HFFc6 (cell line): ENCODE data around the gene TOR2A. TPM values are rescaled to one million over a fixed set of nuclear protein-coding genes. Genes with fewer than 3 reads are reported as not detected.
"Not testable (repeated sequence)": the region's sequence is repeated elsewhere in the genome, so short reads cannot be mapped to it uniquely, and the experiment has no call there.

ENCODE experiments used
- DNase-seq: peaks from one replicate; pipeline ENCODE4 v3.0.0-alpha.2; 2018
- H3K27ac Mint-ChIP-seq: 2 replicates; pipeline ENCODE4 v1.8.0; 2020; ENCODE audit warnings: mild to moderate bottlenecking, mixed read lengths
- H3K27me3 Mint-ChIP-seq: 2 replicates; pipeline ENCODE4 v1.8.0; 2021; ENCODE audit warnings: mild to moderate bottlenecking, moderate library complexity, mixed read lengths; ENCODE audit not compliant: insufficient read depth
- H3K36me3 Mint-ChIP-seq: 2 replicates; pipeline ENCODE4 v1.8.0; 2021; ENCODE audit warnings: low read depth, mixed read lengths
- H3K4me1 Mint-ChIP-seq: 2 replicates; pipeline ENCODE4 v1.8.0; 2020; ENCODE audit warnings: low read depth, mixed read lengths
- H3K4me3 Mint-ChIP-seq: 2 replicates; pipeline ENCODE4 v1.8.0; 2020; ENCODE audit warnings: mild to moderate bottlenecking, moderate library complexity, mixed read lengths
- H3K9me3 Mint-ChIP-seq: 2 replicates; pipeline ENCODE4 v1.8.0; 2020; ENCODE audit warnings: mild to moderate bottlenecking, mixed read lengths
- long read RNA-seq: library from polyadenylated mRNA; unstranded; transcript quantifications from one replicate; pipeline ENCODE4 v2.0.0, GENCODE V29; 2019
- total RNA-seq, 6 experiments: library from RNA; stranded (reverse); fragmentation: NEBNext Ultra II Directional; extraction: Animal tissue kit (Norgen Biotek cat#: 25700); gene quantifications; 2 replicates in 1 of 6; 3 replicates in 5 of 6; pipeline ENCODE4 v1.2.3, GENCODE V29; 2021
- TF ChIP-seq, protein P1 (sequence below): fragments of 200-600 bp; sonication (generic); IDR thresholded peaks from 2 replicates; pipeline ENCODE4 v1.5.0; 2021; ENCODE audit warnings: antibody characterized with exemption, mild to moderate bottlenecking

Gene TOR2A
- total RNA-seq, result 1 to 10 TPM; 6.6 to 8.3 (median 8.1) TPM
- long read RNA-seq, transcript TOR2A-203 (5 exons, 1,523 nt), result major isoform, 8 of 15 reads
- long read RNA-seq, partial matches to known transcripts, result 1 of 15 reads
- long read RNA-seq, other reads (novel, unspliced or antisense), result 0 of 15 reads

DNA sequence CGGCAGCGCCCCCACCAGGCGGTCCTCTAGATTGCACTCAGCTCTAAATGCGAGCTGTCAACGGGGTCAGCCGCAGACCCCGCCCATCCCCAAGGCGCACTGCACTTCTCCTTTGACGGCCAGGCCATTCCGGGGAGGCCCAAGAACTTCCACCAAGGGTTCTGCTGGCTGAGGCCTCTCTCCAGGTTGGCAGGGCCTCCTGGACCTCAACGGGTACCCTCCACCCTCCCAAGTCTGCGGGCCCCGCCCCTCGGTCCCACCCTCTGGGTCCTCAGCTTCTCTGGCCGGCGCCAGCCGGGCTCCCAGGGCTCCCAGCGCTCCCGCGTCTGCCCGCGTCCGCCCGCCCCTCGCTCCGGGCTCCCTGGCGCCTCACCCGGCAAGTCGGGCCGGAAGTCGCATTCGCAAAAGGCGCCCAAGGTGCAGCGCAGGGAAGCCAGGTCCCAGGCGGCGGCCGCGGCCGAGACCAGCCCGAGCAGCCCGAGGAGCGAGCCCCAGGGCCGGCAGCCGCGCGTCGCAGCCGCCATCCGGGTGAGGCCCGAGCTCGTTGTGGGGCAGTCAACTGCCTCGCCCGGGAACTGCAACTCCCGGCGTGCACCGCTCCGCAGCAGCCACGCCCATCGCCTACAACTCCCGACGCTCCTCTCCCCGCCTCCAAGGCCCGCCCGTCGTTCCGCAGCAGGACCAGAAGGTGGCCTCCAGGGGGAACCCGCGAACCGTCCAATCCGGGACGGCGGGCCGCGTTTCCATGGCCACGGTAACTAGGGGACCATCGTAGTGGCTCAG lies at the start of gene TOR2A:
Gene TOR2A, minus strand, starts transcription at position 548 of the 783 bp plus-strand sequence. Its CDS starts 24 bp downstream, at position 524.
- no peaks in the 10 kb centered on the region for H3K36me3 Mint-ChIP-seq
- TF ChIP-seq, protein P1, sequence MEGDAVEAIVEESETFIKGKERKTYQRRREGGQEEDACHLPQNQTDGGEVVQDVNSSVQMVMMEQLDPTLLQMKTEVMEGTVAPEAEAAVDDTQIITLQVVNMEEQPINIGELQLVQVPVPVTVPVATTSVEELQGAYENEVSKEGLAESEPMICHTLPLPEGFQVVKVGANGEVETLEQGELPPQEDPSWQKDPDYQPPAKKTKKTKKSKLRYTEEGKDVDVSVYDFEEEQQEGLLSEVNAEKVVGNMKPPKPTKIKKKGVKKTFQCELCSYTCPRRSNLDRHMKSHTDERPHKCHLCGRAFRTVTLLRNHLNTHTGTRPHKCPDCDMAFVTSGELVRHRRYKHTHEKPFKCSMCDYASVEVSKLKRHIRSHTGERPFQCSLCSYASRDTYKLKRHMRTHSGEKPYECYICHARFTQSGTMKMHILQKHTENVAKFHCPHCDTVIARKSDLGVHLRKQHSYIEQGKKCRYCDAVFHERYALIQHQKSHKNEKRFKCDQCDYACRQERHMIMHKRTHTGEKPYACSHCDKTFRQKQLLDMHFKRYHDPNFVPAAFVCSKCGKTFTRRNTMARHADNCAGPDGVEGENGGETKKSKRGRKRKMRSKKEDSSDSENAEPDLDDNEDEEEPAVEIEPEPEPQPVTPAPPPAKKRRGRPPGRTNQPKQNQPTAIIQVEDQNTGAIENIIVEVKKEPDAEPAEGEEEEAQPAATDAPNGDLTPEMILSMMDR, result peak; percentile 82
- peaks cover 8% of the 10 kb centered on the region for H3K27me3 Mint-ChIP-seq
- peak within 1 kb of the TSS; percentile 87 for H3K4me3 Mint-ChIP-seq
- peak within 1 kb of the TSS; percentile 85 for H3K27ac Mint-ChIP-seq
- H3K9me3 Mint-ChIP-seq, result no peaks in the 10 kb centered on the region
- peak; percentile 95 for DNase-seq
- H3K4me1 Mint-ChIP-seq, result peaks cover 9% of the 10 kb centered on the region

DNA sequence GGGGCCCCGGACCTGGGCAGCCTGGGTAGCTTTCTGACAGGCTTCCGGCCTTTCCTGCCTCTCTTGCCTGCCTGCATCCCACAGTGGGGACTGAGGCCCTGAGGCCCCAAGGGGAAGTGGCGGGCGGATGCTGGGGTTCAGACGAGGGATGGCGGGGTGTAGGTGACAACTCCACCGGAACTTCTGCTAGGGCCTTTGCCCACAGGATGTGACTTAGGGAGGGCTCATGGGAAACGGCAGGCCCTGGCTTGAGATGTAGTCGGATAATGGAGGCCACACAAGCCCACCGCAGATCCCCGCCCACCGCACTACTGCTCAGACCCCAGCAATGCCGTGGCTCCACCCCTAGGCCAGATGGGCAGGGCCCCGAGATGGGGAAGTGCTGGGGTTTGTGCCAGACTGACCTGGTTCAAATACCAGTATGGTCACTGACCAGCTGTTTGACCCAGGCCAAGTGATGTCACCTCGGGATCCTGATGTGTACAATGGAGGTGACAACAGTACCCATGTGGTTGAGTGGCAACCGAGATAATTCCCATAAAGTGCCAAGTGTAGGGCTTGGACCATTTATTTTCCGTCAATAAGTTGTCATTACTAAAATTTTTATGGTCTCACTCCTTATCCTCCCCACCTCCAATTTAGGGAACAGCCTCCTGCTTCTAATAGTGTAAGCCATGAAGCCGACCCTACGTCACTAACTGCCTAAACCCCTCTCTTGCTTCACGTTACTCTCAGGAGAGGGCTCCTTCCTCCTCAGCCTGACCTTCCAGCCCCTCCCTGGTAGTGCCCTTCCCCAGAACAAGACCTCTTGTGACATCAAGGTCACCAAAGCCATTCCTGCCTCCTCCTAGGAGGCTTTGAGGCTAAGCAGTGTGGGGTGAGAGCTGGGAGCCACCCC lies 48.3 kb upstream of the TOR2A start:
- Mint-ChIP-seq H3K27me3 (peaks cover 5% of the 10 kb centered on the region), H3K4me3 (no peak overlapping the region), H3K36me3 (peaks cover 15% of the 10 kb centered on the region), H3K9me3 (no peaks in the 10 kb centered on the region), H3K4me1 (peaks cover 9% of the 10 kb centered on the region), H3K27ac (no peak overlapping the region)
- no peak for DNase-seq
- TF ChIP-seq, protein P1, result no peak

DNA sequence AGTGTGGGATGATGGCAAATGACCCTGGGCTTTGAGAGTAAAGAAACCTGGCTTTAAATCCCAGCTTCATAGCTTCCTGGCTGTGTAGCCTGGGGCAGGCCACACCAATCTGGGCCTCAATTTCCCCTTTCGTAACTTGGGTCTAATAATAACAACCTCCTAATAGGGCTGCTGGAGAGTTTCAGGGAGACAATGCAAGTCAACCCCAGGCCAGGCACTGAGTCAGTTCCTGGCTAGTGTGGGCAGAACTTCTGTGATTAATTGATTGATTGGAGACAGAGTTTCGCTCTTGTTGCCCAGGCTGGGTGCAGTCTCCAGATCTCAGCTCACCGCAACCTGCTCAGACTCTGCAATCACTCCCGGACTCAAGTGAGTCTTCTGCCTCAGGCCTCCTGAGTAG lies 46.7 kb upstream of the TOR2A start:
- Mint-ChIP-seq H3K4me3 (no peak overlapping the region), H3K36me3 (peaks cover 4% of the 10 kb centered on the region), H3K9me3 (no peaks in the 10 kb centered on the region), H3K27me3 (peaks cover 10% of the 10 kb centered on the region), H3K4me1 (no peaks in the 10 kb centered on the region), H3K27ac (no peak overlapping the region)
- no peak for DNase-seq
- TF ChIP-seq, protein P1, result no peak

DNA sequence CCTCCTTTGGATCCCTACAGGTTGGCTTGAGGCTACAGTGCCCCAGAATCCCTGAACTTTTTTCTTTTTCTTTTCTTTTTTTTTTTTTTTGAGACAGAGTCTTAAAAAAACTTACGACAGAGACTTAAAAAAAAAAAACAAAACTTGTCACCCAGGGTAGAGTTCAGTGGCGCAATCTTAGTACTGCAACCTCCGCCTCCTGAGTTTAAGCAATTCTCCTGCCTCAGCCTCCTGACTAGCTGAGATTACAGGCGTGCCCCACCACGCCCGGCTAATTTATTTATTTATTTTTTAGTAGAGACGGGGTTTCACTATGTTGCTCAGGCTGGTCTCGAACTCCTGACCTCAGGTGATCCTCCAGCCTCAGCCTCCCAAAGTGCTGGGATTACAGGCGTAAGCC lies 45.8 kb upstream of the TOR2A start:
- not testable (repeated sequence) for H3K4me1 Mint-ChIP-seq, H3K36me3 Mint-ChIP-seq, H3K4me3 Mint-ChIP-seq, H3K9me3 Mint-ChIP-seq, DNase-seq, H3K27ac Mint-ChIP-seq
- H3K27me3 Mint-ChIP-seq, result peaks cover 10% of the 10 kb centered on the region

DNA sequence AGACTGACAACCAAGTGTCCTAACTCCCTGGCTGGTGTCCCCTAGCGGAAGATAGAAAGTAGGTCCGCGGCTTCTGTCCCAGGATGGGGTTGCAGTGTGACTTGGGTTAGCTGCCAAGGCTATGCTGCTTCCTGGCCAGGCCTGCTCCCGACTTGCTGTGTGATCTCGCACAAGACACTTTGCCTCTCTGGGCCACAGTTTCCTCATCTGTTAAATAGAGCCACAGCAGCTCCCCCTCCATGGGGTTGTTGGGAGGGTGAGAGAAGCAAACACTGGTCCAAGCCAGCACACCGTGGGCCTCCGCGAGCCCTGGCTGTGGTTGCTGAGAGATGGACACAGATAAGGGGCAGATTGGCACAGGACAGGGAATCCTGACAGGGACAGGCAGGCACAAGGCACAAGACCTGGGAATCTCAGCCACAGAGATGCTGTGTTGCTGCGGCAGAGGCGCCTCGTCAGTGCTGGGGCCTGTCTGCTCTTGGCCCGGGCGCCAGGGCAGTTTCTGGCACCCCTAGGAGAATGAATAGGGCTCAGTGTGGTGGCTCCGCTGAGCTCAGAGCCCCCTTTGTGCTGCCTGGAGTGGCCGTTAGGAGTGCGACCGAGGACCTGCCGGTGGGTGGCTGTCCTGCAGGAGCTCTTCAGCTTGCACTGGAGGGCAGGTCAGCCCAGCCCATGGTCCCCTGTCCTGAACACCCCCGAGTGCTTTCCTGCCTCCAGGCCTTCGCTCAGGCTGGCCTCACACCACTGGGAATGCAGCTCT lies 45.2 kb upstream of the TOR2A start:
- Mint-ChIP-seq H3K36me3 (no peaks in the 10 kb centered on the region), H3K27me3 (peaks cover 10% of the 10 kb centered on the region), H3K4me1 (no peaks in the 10 kb centered on the region), H3K4me3 (no peak overlapping the region), H3K9me3 (no peaks in the 10 kb centered on the region), H3K27ac (no peak overlapping the region)
- TF ChIP-seq, protein P1, result no peak
- no peak for DNase-seq
